NCI-H1048 (cell line): ENCODE measurements around the gene ASB13.

Source experiments
- DNase-seq: peaks from one replicate; lab custom pipeline; 2025; lab: John Stamatoyannopoulos, UW

Gene ASB13, protein sequence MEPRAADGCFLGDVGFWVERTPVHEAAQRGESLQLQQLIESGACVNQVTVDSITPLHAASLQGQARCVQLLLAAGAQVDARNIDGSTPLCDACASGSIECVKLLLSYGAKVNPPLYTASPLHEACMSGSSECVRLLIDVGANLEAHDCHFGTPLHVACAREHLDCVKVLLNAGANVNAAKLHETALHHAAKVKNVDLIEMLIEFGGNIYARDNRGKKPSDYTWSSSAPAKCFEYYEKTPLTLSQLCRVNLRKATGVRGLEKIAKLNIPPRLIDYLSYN

DNA sequence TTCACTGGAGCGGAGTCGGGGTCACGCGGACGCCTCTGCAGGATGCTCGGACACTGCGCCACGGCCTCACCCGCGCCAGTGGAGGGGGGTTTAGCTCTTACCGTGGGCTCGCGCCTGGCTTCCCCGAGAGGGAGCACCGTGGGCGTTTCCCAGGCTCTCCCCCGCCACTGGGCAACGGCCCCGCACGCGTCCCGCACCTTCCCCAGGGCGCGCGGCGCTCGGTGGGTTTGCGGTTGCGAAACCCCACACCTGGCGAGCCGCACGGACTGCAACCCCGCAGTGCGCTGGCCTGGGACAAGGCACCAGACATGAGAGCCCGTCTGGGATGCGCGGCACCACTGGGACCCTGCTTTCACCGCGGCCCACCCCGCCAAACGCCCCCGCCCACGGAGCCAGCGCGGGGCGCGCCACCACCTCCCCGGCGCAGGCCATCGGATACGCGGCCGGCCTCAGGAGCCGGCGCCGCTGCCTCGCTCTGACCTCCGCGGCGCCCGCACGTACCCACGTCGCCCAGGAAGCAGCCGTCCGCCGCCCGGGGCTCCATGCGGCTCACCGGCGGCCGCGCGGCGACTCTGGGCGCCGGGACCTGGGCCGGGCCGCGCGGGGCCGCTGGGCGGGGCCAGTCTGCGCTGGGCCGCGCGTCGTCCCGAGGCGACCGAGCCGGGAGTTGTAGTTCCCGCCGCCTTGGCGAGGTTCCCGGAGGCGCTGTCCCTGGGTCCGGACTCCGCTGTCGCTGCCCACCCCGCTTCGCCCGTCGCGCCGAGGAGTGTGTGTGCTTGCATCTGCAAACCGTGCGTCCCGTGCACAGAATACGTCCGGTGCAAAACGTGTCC lies at the start of gene ASB13:
ASB13 (minus strand) TSS at position 588 of the 833 bp plus-strand sequence; CDS start at position 544, 44 bp downstream.
- DNase-seq = peak; percentile 6

DNA sequence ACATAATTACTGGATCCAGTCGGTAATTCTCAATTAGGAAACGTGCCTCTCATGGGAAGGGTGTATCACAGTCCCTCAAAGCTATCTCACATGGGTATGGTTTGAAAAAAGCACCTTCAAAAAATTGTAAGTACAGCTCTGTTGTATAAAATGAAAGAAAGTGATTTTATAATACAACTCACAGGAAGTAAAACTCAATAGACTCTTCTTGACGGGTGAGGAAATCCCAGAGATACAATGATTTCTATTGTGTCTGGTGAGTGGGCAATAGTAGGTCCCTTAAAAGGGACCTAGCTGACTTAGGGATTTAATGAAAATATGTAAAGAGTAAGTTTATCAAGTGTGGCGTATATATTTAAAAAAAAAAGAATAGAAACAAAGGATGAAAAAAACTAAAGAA lies 45.2 kb upstream of the ASB13 start:
- no peak for DNase-seq

DNA sequence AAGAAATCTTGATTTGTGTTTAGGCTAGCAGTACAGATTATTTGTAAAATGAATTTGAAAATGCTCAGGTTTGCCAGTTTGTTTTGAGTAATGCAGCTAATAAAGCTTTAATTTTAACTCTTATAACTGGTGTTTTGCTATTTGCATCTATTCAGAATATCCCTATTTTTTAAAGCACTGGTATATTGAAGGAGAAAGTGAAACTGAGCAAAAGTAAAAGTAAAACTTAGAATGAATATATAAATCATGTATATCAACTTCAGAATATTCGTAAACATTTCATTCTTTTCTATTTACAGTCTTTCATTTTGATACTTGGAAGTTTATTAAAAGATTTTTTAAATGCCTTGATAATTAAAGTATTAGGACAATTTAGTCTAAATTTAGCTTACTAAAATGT lies 44.5 kb upstream of the ASB13 start:
- DNase-seq = no peak

DNA sequence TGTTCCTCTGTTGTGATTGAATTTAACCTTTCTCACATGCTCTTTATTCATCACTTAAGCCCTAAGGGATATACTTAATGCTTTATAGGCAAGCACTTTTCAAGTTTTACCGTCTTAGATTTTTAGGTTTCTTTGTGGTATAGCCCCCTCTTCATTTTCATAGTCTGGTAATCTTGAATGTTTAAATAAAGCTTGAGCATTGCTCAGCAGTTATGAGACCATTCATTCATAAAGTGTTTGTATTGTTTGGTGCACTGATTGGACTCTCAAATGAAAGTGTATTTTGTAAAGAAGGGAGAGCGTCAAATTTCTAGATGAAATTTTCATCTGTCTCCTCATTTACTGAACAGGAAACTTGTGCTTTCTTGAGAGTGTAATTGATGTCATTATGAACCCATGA lies 43.5 kb upstream of the ASB13 start:
- no peak for DNase-seq

DNA sequence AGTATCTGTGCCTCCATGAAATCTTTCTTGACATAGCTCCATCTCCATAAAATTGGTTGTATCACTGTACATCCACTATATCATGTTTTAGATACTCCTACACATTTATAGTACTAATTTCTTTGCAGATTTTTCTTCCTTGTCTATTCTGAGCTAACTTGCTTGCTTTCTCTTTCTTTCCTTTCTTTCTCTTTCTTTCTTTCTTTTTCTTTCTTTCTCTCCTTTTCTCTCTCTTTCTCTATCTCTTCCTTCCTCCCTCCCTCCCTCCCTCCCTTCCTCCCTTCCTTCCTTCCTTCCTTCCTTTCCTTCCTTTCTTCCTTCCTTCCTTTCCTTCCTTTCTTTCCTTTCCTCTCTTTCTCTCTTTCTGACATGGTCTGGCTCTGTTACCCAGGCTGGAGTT lies 42.0 kb upstream of the ASB13 start:
- no peak for DNase-seq

DNA sequence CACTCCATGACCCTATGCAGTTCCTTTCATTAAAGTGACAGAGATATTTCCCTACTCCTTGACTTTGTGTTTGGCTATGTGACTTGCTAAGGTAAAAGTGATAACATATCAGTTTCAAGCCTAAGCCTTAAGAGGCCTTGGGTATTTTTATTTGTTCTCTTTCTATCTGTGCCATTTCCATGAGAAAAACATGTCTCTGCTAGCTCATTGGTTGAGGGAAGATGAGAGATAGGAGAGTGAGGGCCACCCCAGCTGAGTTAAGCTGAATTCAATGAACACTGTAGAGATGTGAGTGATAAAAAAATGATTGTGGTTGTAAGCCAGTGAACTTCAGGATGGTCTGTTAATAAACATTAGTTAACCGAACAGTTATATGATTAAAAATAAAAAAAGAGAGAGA lies 31.7 kb upstream of the ASB13 start:
- no peak for DNase-seq

DNA sequence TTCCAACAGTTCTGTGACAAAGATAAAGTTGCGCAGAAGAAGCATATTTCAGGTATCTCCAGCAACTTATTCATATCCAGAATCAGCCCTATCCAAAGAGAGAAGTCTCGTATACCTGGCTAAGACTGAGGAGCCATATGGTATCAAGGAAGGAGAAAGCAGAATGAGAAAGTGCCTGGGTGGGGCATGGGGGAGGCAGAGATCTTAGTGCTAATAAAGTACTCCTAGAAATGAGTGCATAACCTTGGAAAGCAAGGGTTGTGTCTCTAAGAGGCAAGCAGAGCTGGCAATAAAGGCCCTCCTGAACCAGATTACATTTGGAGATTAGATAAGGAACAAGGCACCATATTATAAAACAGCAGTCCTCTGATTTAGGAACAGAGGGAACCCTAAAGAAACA lies 30.9 kb upstream of the ASB13 start:
- no peak for DNase-seq

DNA sequence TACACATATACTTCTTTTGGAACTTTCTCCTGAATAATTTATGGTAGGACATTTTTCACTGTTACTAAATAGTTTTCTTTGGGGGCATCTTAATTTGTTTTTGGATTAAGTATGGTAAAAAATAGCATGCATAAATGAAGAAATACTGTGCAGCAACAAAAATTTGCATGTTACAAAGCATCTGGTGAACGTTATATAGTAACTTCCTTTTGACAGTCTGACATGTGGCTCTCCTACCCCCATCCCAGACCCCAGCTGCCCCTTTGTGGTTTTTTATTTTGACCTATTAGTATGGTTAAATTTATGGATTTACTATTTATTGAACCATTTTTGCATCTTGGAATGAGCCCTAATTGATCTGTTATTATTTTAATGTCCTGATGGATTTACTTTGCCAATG lies 28.2 kb upstream of the ASB13 start:
- no peak for DNase-seq

DNA sequence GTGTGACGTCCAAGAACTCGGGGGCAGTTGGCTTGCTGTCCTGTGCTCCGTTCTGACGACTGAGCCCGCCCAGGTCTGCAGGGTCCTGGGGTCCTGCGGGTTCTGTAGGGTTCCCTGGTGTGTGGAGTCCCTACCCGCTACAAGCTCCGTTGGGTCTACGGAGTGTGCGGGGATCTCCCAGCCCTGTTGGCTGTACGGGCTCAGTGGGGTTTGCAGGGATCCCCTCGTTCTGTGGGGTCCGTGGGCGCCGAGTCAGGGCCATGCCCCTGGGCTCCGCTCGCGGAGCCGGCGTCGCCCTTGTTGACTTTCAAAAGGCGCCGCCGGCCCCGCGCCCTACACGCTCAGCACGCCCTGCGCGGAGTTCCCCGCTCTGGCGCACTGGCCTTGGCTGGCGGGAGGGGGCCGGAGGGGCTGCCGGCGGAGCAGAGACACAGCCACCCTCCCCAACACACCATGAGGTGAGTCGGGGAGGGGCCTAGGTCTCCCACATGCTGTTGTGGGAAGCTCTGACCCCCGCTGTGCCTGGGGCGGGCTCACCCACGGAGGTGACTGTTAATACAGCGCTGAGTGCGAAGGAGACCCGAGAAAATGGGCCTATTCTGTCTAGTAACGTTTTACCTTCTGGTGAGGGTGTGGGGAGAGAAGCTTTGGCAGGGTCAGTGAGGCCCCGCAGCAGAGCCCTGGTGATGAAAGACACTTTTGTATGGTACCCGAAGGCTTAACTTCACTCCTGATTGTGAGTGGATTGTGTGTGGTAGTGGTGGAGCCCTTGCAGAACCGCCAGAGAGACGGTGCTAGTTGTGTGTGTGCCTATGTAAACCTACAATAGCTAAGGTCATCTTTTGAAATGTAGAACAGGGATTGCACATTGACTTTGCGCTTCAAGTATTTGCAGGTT lies 26.3 kb upstream of the ASB13 start:
- DNase-seq = no peak

DNA sequence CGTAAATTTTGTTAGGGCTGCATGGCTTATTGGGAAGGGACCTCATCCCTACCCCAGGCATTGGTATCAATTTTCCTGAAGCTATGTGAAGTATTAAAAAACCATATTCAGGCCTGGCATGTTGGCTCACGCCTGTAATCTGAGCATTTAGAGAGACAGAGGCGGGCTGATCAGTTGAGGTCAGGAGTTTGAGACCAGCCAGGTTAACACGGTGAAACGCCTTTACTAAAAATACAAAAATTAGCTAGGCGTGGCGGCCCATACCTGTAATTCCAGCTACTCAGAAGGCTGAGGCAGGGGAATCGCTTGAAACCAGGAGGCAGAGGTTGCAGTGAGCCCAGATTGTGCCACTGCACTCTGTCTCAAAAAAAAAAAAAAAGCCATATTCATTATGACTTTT lies 25.4 kb upstream of the ASB13 start:
- DNase-seq = no peak

DNA sequence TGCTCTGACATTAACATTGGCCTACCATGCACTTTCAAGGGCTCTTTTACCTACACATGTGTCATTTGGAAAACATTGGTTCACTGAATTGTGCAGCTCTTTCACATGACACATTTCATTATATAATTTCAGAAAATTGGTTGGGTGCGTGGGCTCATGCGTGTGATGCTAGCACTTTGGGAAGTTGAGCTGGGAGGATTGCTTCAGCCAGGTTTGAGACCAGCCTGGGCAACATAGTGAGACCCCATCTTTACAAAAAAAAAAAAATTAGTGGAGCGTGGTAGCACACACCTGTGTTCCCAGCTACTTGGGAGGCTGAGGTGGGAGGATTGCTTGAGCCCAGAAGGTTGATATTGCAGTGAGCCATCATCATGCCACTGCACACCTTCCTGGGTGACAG lies 22.2 kb upstream of the ASB13 start:
- DNase-seq = no peak

DNA sequence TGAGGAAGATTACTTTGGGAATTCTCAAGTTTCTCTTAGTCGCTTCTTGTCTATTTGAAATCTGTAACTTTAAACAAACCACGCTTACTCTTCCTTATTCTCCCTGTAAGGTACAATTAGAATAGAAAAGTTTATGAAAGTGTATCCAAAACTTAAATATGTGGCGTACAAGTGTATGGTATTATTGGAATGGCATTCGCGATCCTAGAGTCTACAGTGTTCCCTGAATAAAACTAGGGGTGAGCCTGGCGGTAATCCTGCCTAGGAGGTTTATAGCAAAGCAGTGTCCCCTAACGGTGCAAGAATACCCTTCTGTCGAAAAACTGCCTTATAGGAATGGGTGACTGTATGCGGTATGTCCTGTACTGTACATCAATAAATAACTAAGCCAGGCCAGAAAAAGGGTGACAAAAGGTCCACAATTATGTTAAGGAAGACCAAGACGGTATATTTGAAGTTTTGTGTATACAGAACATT lies 19.4 kb upstream of the ASB13 start:
- no peak for DNase-seq

DNA sequence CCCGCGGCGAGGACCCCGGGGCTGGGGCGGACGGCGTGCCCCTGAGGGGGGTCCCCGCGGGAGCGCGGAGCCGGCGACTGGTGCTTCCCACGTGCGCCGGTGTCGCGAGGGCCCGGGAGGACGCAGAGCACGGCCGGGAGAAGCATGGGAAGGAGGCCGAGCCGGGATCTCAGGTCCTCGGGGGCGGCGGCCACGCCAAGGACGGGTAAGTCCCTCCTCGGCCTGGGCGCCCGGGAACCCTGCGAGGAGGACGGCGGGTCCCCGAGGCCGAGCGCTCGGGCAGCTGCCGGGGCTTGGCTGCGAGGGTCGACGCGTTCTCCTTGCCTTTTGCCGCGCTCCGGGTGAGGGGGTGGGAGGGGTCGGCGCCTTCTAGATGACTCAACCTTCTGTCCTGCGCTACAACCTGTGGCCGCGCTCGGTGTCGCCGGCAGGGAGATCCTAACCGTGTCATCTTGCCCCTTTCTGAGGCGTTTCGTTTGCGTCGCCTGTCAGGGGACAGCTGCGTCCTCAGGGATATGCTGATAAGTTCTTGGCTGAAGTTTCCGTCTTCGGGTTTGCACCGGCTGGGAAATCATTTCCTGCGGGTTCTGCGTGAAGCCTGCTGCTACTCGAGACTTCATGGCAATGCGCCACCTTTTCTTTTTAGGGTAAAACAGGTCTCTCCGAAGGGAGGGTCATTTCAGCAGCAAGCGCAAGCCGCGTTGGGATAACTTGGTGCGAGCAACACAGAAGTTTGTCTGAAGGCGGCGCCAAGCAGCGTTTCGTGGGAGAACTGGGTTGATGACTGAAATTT lies 18.8 kb upstream of the ASB13 start:
- peak; percentile 15 for DNase-seq

DNA sequence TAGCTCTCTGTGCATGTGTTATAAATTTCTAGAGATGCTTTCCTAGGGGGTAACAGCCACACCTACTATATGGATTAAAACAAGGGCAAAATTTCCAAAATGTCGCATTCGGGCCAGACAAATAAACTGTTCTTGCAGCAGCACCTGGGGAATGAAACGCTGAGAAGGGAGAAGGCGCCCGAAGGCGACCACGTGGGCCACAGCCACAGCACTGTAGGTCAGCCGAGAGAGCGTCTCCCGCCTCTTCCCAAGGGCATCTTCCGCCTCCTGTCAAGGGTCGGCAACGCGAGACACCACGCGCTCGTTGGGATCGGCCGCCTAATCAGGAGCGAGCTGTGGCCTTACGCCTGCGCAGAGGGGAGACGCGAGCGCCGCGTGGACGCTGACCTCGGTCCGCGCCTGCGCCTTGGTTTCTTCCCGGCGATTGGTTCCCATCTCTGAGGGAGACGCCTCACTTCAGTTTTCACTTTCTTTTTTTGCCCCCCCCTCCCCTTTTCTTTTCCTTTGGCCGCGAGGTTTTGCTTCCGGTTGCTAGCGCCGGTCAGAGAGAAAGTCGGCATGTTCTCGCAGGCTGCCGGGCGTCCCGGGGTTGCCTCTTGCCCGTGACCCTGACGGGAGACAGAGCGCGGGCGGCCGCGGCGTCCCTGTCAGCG lies 18.0 kb upstream of the ASB13 start, which contains the start of gene TASOR2:
TASOR2 (plus strand) TSS at position 521 of the 653 bp plus-strand sequence. CDS start 35,805 bp downstream, outside the sequence.
- DNase-seq = peak; percentile 95

DNA sequence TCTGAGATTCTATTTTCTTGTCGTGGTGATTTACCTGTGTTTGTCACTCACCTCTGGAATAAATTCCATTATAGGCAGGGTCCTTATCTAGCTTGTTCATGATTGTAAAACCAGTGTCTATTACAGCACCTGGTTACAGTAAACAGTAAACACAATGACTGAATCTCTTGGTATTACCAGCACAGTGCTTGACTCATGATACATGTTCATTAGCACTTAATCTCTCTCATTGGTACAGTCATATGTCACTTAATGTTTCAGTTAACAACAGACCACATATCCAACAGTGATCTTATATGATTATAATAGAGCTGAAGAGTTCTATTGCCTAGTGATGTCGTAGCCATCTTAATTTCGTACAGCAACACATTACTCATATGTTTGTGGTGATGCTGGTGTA lies 16.7 kb upstream of the ASB13 start:
- DNase-seq = no peak

DNA sequence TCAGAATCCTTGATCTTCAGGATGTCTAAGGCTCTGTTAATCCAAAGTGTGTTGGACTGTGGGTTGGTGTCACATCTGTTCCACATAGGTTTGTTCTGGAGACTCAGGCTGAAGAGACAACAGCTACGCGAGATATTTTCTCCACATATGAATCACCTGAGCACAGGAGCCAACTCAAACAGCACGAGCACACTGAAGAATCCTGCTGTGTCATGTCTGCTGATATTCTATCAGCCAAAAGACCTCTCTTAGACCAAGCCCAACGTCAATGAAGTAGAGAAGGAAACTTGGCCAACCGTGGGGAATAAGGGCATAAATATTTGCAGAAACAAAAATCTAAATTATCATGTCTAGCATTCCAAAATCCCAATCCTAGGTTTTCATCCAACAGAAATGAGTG lies 15.5 kb upstream of the ASB13 start:
- no peak for DNase-seq

DNA sequence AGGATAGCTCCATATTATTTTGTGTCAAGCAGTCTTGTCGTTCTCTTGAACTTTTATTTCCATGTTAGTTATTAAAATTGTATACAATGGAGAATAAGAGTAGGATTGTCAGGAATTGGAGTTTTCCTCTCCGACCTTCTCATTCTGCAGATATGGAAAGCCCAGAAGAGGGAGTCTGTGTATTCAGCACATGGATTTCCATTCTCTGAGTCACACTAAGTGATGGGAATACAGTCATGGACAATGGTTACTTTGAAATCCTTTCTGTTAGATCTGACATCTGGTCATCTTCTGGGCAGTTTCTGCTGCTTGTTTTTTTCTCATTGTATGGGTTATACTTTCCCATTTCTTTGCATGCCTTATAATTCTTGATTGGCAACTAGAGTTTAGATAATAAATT lies 13.2 kb upstream of the ASB13 start:
- no peak for DNase-seq

DNA sequence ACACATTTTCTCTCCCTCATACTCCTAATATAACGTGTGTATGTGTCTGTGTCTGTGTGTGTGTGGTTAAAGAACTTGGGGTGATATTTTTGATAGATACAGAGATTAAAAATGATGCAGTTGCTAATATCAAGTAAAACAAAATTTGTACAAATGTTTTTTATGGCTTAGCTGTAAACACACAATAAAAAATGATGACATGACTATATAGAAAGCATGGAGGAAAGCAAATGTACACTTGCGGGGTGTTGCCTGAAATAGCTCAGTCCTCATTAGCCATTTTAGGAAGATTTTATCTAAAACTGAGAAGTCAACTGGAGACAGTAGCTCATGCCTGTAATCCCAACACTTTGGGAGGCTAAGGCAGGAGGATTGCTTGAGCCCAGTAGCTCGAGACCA lies 12.6 kb upstream of the ASB13 start:
- no peak for DNase-seq

DNA sequence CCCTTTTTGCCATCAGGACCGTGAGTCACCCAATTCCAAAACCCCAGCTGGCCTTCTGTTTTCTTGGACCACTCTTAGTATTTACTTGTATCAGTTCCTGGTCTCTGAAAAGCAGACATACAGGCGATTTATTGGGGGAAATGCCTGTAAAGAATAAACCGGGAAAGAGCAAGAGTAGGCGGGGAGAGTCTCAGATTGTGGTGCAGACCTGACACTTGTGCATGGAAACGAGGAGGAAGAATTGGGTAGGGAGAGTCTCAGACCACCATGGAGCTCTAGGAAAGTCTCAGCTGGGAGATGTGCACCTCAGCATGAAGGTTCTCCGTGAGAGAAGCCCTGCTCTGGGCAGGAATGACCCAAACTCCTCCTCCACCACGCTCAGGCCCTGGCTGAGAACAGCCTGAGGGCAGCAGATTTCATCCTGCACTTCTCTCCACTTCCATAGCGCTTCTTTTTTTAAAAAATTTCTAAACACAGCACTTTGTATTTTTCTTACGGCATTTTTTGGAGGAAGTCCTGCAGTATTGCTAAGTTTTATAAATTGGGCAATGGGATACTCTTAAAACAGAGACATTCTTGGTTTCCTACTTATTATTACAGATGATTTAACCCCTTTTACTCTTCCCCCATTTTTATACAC lies 12.1 kb upstream of the ASB13 start:
- no peak for DNase-seq

DNA sequence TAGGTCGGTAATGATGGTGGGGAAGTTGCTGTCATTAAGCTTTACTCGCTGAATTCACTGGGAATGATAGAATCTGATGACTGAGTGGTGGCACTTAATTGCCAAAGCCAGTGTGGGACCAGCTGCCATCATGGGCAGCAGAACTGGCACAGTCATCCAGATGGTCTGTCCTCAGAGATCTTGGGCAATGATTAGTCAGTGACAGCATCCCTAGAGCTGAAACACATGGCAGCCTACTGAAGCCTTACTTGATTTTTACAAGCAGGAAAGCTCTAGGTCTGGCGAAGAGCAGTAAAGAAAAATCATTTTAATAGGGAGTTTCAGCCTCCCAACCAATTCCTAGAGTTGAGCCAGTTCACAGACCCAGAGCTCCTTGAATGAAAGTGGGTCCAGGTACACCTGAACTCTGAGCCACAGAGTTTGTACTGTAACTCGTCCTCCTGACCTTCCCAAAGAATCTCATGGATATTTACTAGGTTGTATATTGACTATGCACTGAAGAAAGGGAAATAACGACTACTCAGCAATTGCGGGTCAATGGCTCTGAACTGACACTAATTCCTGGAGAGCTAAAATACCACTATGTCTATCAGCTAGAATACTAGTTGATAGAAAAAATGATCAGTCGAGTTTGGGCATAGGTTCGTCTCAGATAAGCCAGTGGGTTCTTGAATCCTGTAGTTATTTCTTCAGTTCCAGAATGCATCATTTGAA lies 4.4 kb upstream of the ASB13 start:
- no peak for DNase-seq
